ENCODE measurements around the gene CIDEA. TPM values are rescaled to one million over a fixed set of nuclear protein-coding genes. Genes with fewer than 3 reads are reported as not detected.

The CIDEA gene
- polyA plus RNA-seq, 3 donors = not detected

DNA sequence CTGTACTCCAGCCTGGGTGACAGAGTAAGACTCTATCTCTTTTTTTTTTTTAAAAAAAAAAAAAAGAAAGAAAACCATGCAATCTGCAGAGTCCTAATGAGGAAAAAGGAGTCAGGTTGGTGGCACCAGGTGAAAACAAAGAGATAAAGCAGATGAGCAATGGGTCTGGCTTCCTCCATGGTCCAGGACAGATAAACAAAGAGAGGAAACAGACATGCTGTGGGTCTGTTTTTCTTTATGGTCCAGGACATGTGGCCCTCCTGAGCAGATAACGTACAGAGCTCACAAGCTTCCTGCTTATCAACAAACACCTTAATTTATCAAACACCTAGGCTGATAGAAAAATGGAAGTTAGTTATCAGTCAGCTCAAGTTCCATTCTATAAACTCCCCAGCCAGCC, 29.5 kb downstream of the CIDEA start:
- Mint-ChIP-seq H3K9me3 (peaks cover 0 to 7% (median 3%) of the 10 kb centered on the region in 7 donors), H3K27ac (no peak overlapping the region), H3K4me1 (peaks cover 14% of the 10 kb centered on the region), H3K4me3 (no peak overlapping the region), H3K27me3 (ENCODE audit: low read depth in 3 of 3) (peaks cover 26 to 48% (median 32%) of the 10 kb centered on the region in 3 donors), H3K36me3 (peaks cover 0 to 2% of the 10 kb centered on the region in 2 donors)
- H3K9ac ChIP-seq (ENCODE audit: insufficient read depth, low read length, poor library complexity, severe bottlenecking) = no peak overlapping the region
- no peak overlapping the region for H3K4me3 ChIP-seq (replicated peaks in 1 of 3; ENCODE audit: low read depth in 2 of 3, low read length in 3 of 3)
- intact Hi-C loops (cut with micrococcal nuclease) = no loop called here
- H3K4me2 ChIP-seq (replicated peaks; ENCODE audit: extremely low read depth, low read length, poor library complexity, severe bottlenecking) = no peak overlapping the region
- no peak overlapping the region for H3K27ac ChIP-seq (ENCODE audit: low read depth in 1 of 2, low read length in 2 of 2)
- H3K36me3 ChIP-seq (replicated peaks in 1 of 2; ENCODE audit: control insufficient read depth in 1 of 2, insufficient read depth in 2 of 2, low read length in 2 of 2) = no peaks in the 10 kb centered on the region
- H3K27me3 ChIP-seq (ENCODE audit: control insufficient read depth in 2 of 2, insufficient read depth in 2 of 2, low read length in 2 of 2) = peaks cover 18 to 41% of the 10 kb centered on the region in 2 donors
- H3K79me2 ChIP-seq (ENCODE audit: insufficient read depth, low read length) = no peaks in the 10 kb centered on the region
- H3K9me3 ChIP-seq (replicated peaks in 1 of 2; ENCODE audit: control insufficient read depth in 1 of 2, insufficient read depth in 1 of 2, low read length in 2 of 2) = no peaks in the 10 kb centered on the region
- no peak for DNase-seq
- H3K4me1 ChIP-seq (ENCODE audit: control insufficient read depth in 1 of 2, insufficient read depth in 2 of 2, low read length in 2 of 2) = peaks cover 9 to 12% of the 10 kb centered on the region in 2 donors
- no peaks in the 10 kb centered on the region for H4K20me1 ChIP-seq (ENCODE audit: insufficient read depth, low read length)
- WGBS (ENCODE audit: insufficient coverage) = no CpG with 5 or more reads among the region's 1 CpG
- TF ChIP-seq, protein P1, sequence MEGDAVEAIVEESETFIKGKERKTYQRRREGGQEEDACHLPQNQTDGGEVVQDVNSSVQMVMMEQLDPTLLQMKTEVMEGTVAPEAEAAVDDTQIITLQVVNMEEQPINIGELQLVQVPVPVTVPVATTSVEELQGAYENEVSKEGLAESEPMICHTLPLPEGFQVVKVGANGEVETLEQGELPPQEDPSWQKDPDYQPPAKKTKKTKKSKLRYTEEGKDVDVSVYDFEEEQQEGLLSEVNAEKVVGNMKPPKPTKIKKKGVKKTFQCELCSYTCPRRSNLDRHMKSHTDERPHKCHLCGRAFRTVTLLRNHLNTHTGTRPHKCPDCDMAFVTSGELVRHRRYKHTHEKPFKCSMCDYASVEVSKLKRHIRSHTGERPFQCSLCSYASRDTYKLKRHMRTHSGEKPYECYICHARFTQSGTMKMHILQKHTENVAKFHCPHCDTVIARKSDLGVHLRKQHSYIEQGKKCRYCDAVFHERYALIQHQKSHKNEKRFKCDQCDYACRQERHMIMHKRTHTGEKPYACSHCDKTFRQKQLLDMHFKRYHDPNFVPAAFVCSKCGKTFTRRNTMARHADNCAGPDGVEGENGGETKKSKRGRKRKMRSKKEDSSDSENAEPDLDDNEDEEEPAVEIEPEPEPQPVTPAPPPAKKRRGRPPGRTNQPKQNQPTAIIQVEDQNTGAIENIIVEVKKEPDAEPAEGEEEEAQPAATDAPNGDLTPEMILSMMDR (IDR thresholded peaks at IDR 0.05) = no peak
- no peak overlapping the region for H2AFZ ChIP-seq (ENCODE audit: insufficient read depth, low read depth, low read length, poor library complexity, severe bottlenecking)

DNA sequence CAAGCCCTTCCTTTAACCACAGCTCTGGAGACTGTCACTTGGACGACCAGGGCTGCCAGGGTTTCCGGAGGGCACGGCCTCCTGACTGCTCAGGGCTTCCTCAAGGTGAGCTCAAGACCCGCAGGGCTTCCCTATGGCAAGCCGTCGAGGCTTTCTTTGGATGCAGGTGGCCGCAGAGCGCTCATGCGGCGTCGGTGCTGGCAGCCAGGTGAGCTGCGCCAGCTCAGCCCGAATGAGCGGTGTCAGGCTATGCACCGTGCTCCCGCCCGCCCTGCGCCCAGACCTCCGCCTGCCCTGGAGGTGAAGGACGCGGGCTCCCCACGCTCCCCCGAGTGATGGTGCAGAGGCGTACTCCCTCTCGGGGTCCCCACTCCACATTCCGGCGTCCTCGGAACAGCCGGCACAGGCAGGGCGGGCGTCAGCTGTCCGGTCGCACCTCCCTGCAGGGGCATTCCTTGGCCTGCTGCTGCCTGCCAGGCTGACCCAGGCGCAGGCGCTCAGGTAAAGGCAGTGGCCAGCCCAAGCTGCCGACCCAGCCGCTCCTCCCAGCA, 33.0 kb downstream of the CIDEA start:
- peak overlapping the region in 1 of 2 donors; percentile 91 for H3K4me3 Mint-ChIP-seq
- no peak for DNase-seq
- intact Hi-C loops (cut with micrococcal nuclease) = no loop called here
- WGBS (ENCODE audit: insufficient coverage) = 19% methylated on average over 37 of the region's 37 CpGs
- H4K20me1 ChIP-seq (ENCODE audit: insufficient read depth, low read length) = no peaks in the 10 kb centered on the region
- H3K4me1 Mint-ChIP-seq = peaks cover 13% of the 10 kb centered on the region
- H3K79me2 ChIP-seq (ENCODE audit: insufficient read depth, low read length) = no peaks in the 10 kb centered on the region
- H3K36me3 ChIP-seq (replicated peaks in 1 of 2; ENCODE audit: control insufficient read depth in 1 of 2, insufficient read depth in 2 of 2, low read length in 2 of 2) = no peaks in the 10 kb centered on the region
- peaks cover 40 to 61% (median 45%) of the 10 kb centered on the region in 3 donors for H3K27me3 Mint-ChIP-seq (ENCODE audit: low read depth in 3 of 3)
- H3K27ac Mint-ChIP-seq = no peak overlapping the region
- peaks cover 7 to 12% of the 10 kb centered on the region in 2 donors for H3K4me1 ChIP-seq (ENCODE audit: control insufficient read depth in 1 of 2, insufficient read depth in 2 of 2, low read length in 2 of 2)
- TF ChIP-seq, protein P1 (IDR thresholded peaks at IDR 0.05) = no peak
- H2AFZ ChIP-seq (ENCODE audit: insufficient read depth, low read depth, low read length, poor library complexity, severe bottlenecking) = no peak overlapping the region
- peaks cover 21 to 47% of the 10 kb centered on the region in 2 donors for H3K27me3 ChIP-seq (ENCODE audit: control insufficient read depth in 2 of 2, insufficient read depth in 2 of 2, low read length in 2 of 2)
- H3K4me2 ChIP-seq (replicated peaks; ENCODE audit: extremely low read depth, low read length, poor library complexity, severe bottlenecking) = no peak overlapping the region
- H3K9me3 Mint-ChIP-seq = peaks cover 0 to 11% (median 3%) of the 10 kb centered on the region in 7 donors
- H3K36me3 Mint-ChIP-seq = peaks cover 0 to 4% of the 10 kb centered on the region in 2 donors
- no peak overlapping the region for H3K9ac ChIP-seq (ENCODE audit: insufficient read depth, low read length, poor library complexity, severe bottlenecking)
- H3K4me3 ChIP-seq (replicated peaks in 1 of 3; ENCODE audit: low read depth in 2 of 3, low read length in 3 of 3) = peak overlapping the region in 1 of 3 experiments; percentile 42
- no peaks in the 10 kb centered on the region for H3K9me3 ChIP-seq (replicated peaks in 1 of 2; ENCODE audit: control insufficient read depth in 1 of 2, insufficient read depth in 1 of 2, low read length in 2 of 2)
- H3K27ac ChIP-seq (ENCODE audit: low read depth in 1 of 2, low read length in 2 of 2) = no peak overlapping the region

Data from CD14-positive monocyte (primary cell).